DMS53 treated with DMSO at 0.1 percent for 48 hours (cell line): ENCODE results near the gene CFAP74.
A peak's percentile ranks its signal among the peaks of the same experiment; 100 is the strongest.

Source experiments
- DNase-seq: peaks from one replicate; lab custom pipeline; 2025; ENCODE audit not compliant: unreplicated experiment; lab: John Stamatoyannopoulos, UW

Gene CFAP74

GRCh38 chr1:1919304-1920056, 84.1 kb downstream of the CFAP74 start:
- peak; percentile 75 for DNase-seq

DNA sequence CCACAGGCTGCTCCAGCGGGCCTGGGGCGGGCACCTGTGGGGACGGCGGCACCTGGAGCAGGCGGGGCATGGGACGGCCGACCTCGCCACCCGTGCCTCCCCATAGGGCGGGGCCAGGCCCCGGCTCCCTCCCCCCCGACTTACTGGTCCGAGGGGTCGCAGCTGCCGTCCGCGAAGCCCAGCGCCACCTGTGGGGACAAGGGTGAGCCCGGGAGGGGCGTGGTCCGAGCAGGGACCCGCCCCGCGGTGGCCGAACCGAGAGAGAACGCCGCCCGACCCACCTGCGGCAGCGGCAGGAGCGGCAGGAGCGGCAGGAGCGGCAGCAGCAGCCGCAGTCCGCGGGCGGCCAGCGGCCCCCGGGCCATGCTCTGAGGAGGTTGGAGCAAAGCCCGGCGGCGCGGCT, 84.7 kb downstream of the CFAP74 start, which contains the start of gene TMEM52:
Gene TMEM52 (minus strand): TSS at position 379 of the 403 bp plus-strand sequence. CDS start 14 bp downstream, at position 365.
- DNase-seq: no peak

DNA sequence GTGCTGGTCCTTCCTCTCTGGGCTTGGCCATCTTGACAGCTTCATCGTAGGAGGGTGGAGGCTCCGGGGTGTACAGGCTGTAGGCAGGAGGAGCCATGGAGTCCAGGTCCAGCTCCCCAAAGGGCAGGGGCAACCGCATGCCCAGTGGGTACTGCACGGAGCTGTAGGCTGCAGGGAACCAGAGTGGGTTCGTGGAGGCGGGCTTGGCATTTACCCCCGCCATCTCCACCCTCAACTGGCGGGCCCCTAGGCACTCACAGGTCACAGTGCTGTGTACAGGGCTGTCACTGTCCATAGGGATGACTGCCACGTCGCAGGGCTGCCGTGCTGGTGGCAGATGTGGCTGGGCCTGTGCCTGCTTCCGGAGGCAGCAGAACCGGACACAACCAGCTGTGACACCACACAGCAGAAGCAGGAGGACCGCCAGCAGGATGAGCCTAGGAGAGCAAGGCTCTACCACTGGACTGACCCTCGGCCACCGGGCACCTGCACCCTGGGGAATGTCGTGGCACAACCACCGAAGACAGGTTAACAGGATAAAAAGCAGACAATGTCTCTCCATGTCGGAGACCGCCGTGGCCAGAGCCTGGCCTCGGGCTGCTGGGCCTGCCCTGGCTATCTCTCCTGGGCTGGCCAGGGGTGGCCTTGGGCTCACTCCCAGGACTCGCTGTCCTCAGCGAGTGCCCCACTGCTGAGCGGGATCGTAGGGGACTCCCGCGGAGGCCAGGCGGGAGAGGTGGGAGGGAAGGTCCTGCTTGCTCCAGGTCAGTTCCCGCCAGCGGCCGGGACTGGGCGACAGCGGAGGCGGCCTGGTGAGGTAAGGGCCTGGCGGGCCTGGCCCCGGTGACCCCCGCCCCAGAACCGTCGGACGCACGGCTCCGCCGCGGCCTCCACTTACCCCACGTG, 85.3 kb downstream of the CFAP74 start:
- no peak for DNase-seq

- DNase-seq: no peak
Measured at GRCh38 chr1:1917304-1917976, 86.1 kb downstream of the CFAP74 start.

DNA sequence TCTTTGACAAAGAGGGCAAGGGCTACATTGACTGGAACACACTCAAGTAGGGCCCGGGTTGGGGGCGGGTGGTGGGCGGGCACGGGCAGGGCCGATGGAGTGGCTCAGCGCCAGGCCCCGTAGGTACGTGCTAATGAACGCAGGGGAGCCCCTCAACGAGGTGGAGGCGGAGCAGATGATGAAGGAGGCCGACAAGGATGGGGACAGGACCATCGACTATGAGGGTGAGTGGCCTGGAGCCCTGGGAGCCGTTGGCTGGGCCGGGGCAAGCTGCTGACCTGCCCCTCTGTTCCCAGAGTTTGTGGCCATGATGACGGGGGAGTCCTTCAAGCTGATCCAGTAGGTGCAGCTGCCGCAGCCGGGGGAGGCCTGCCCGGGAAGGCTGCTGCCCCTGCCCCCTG, 86.7 kb downstream of the CFAP74 start:
- DNase-seq: no peak

DNA sequence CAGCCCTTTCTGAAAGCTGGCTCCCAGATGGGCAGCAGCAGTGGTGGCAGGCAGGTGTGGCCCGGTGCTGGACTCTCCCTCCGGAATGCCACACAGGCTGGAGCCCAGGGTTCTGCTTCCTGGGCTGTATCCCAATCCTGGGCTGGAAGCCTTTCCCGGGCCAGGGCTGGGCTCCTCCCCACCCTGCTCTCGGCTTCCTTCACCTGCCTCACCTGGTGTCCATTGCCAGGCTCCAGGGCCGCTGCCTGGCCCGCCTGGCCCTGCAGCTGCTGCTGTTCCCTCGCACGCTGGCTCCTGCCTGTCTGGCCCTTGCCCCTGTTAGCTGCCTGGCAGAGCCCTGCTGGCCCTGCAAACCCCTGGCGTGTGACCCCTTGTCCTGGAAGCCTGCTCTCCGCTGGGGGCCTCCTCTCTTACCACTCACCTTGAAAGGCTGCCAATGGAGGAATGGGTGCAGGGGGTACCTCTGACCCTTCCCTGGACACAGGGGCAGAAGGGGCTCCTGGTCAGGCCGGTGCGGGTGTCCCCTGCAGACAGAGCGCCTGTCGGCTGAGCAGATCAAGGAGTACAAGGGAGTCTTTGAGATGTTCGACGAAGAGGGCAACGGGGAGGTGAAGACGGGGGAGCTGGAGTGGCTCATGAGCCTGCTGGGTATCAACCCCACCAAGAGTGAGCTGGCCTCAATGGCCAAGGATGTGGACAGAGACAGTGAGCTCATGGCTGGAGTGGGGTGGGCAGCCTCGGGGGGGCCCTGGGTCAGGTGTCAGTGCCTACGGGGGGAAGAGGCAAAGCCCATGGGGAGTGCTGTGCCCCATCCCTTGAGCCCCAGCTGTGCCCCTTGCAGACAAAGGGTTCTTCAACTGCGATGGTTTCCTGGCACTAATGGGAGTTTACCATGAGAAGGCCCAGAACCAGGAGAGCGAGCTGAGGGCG, 87.4 kb downstream of the CFAP74 start:
- no peak for DNase-seq

DNA sequence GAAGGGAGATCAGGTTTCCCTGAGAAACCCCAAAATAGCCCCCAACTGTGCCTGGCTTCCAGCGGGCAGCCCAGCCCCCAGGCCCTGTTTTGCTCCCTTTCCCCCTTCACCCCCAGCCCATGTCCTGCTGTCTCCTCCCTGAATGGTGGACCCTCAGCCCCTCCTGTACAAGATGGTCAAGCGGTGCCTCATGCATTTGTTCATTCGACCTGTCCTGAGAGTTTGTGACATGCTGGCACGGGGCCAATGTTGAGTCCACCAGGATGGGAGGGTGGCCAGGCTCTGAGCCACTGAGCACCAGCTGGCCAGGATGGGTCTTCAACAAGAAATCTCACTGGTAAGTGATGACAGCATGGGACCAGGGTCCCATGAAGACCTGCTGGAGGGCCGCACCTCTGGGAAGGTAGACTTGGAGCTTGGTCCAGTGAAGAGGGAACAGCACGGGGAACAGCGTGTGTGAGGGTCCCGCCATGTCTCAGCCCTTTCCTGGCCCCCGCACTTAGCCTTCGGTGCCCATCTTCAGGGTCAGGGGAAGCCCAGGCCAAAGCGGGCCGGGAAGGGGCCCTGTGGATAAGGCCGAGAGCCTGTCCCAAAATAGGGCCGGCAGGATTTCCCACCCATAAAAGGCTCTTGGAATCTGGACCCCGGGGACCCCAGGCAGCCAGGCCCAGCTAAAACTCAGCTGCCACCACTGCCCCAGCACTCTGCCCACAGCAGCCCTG, 88.5 kb downstream of the CFAP74 start, which contains the start of gene CALML6:
Gene CALML6 (plus strand): TSS at position 290 of the 722 bp plus-strand sequence. CDS start 21 bp downstream, at position 311.
- DNase-seq: no peak

DNA sequence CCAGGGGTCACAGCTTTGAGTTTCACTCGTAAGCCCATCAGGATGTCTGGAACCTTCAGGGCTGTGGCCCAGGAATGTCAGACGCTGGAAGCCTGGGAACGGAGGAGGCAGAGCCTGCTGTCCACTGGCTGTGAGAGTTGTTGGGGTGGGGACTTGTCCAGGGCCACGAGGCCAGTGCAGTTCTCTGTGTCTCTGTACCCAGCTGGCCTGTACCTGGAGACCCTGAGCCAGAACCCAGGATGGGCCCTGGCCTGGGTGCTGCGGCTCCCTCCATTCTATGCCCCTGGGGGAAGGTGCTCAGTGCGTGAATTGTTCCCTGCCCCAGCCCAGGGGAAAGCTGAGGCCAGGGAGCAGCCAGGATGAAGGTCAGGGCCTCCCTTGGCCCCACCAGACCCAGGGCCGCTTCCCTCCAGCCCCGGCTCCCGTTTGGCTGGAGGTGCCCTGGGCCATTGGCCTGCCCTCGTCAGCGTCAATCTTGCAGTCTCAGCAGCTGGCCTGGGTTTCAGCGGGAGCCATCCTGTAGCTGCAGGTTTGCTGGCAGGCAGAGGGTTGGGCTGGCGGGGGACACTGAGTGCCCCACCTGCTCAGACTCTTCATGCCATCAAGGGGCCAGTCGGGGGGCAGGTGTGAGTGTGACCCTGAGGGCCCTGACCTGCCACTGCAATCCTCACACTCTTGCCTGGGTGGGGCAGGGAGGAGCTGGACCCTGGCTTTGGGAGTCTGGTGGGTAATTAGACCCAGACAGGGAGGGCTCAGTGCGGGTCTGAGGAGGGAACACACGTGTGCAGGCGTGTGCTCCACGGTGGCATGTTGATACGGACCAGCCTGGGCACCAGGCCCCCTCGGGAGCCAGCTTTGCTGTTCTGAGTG, 89.2 kb downstream of the CFAP74 start:
- no peak for DNase-seq

GRCh38 chr1:1911350-1912041, 92.1 kb downstream of the CFAP74 start:
- no peak for DNase-seq

DNA sequence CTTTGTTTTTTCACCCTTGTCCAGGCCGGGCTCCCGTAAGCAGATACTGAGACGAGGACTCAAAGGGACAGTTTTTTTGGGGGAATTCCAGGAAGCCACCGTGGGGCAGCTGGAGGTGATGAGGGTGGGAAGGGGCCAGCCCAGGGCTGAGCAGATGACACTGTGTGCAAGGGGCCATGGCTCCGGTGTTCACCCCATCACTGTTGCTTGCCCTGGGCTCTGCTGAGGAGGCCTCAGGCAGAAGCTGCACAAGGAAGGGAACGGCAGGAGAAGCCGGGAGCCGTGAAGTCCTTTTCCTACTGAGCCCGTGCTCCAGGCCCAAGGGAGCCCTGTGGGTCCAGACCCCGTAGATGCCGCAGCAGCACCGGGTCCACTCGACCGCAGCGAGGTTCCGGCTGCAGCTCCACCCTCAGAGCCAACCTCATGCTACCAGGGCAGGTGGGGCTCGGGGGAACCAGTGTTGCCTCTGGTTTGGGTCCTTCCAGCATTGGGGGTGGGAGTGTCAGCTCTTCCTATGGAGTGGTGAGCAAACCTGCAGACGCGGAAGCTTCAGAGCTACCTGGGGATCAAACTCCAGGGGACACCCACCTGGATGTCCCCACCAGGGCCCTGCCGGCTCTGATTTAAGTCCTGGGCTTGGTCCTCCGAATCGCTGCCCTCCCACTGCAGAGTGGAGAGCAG, 92.8 kb downstream of the CFAP74 start:
- no peak for DNase-seq

DNA sequence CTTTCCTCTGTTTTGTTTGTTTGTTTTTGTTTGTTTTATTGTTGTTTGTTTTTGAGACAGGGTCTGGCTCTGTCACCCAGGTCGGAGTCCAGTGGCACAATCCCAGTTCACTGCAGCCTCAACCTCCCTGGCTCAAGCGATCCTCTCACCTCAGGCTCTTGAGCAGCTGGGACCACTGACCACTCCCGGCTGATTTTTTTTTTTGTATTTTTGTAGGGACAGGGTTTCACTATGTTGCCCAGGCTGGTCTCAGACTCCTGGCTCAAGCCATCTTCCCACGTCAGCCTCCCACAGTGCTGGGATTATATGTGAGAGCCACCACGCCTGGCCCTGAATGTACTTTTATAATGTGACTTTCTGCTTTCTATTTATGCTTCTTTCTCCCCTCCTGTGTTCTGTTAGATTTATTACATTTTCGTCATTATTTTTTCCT, 93.5 kb downstream of the CFAP74 start:
- no peak for DNase-seq

DNA sequence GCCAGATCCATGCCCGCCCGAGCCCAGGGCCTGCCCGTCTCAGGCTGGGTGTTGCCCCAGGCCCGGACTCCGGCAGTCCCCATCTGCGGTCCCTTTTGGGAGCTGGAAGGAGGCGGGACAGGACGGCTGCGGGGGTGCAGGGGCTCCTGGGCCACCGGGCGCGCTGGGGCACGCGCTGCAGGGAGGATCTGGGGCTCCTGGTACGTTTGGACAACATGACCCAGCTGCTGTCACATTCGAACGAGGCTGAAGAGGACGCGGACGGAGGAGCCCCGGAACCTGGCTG, 95.1 kb downstream of the CFAP74 start:
- DNase-seq: no peak

- DNase-seq: no peak
Measured at GRCh38 chr1:1907098-1907736, 96.4 kb downstream of the CFAP74 start.

GRCh38 chr1:1906185-1907097, 97.1 kb downstream of the CFAP74 start:
- peak; percentile 63 for DNase-seq

DNA sequence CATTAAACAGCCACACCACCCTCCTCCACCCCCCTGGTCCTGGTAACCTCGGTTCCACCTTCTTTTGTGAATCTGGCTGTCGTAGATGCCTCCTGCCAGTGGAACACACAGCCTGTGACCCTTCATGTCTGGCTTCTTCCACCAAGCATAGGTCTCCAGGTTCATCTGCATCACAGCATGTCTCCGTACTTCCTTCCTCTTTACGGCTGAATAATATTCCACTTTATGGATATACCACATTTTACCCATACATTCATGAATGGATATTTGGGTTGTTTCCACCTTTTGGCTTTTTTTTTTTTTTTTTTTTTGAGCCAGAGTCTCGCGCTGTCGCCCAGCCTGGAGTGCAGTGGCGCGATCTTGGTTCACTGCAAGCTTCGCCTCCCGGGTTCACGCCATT, 100.4 kb downstream of the CFAP74 start:
- no peak for DNase-seq

DNA sequence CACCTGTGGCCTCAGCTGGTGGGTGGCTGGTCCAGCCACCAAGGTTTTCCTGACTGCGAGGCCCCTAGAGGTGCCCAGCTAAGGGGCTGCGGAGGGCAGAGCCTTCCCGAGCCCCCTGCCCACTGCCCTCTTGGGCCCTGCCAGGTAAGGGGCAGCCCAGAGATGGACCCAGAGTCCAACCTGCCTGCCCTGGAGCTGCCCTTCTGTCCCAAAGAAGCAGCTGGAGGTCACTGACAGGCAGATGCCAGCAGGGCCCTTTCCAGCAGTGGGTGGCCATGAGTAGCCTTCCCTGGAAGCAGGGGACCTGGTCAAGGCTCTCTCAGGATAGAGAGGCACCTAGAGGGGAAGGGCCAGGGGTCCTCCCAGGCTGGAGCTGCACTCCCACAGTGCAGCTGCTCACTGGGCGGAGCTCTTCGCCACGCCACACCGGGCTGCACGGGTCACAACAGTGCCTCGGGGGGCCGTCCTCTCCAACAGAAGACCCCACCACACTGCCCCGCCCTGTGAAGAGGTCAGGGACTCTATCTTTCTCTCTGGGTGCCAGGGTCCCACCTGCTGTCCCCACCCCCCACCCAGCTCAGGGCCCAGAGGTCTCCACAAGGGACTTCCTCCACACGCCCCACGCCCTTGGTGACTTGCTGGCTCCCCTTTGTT, 101.8 kb downstream of the CFAP74 start:
- DNase-seq: no peak
